OCI-LY3 (cell line): ENCODE measurements around the gene TOX3.

ENCODE experiments used
- H2AFZ ChIP-seq: fragments of 200-600, 300-600 bp; shearing (Covaris generic); 2 replicates; pipeline ENCODE4 v1.6.0; 2014; ENCODE audit warnings: antibody characterized with exemption, low read depth, low read length
- H3K27ac ChIP-seq: fragments of 200-600, 300-600 bp; sonication (generic); 2 replicates; pipeline ENCODE4 v1.5.1; 2014; ENCODE audit warnings: mild to moderate bottlenecking, low read length, moderate library complexity, mixed read lengths
- H3K27me3 ChIP-seq: fragments of 200-600, 300-600 bp; sonication (generic); 2 replicates; pipeline ENCODE4 v1.6.1; 2014; ENCODE audit warnings: low read depth, low read length, mixed read lengths
- H3K36me3 ChIP-seq: fragments of 200-600, 300-600 bp; sonication (generic); replicated peaks from 2 replicates; pipeline ENCODE3; 2014; ENCODE audit warnings: low read depth, low read length, mixed read lengths
- H3K4me1 ChIP-seq: fragments of 300-600, 200-600 bp; sonication (generic); 2 replicates; pipeline ENCODE4 v1.6.1; 2014; ENCODE audit warnings: low read length, mixed read lengths
- H3K4me2 ChIP-seq: fragments of 200-600, 300-600 bp; sonication (generic); 2 replicates; pipeline ENCODE4 v1.6.1; 2014; ENCODE audit warnings: low read length, mixed read lengths
- H3K4me3 ChIP-seq: fragments of 300-600, 200-600 bp; sonication (generic); 2 replicates; pipeline ENCODE4 v1.5.1; 2014; ENCODE audit warnings: antibody characterized with exemption, mild to moderate bottlenecking, low read length, moderate library complexity
- H3K79me2 ChIP-seq: fragments of 300-600, 200-600 bp; shearing (Covaris generic); 2 replicates; pipeline ENCODE4 v1.6.1; 2014; ENCODE audit warnings: mild to moderate bottlenecking, low read length, mixed read lengths
- H3K9ac ChIP-seq: fragments of 300-600, 200-600 bp; shearing (Covaris generic); 2 replicates; pipeline ENCODE4 v1.6.0; 2014; ENCODE audit warnings: mild to moderate bottlenecking, low read length, moderate library complexity
- H3K9me3 ChIP-seq: fragments of 200-600, 300-600 bp; shearing (Covaris generic); 2 replicates; pipeline ENCODE4 v1.6.1; 2014; ENCODE audit warnings: low read length, mixed read lengths; ENCODE audit not compliant: insufficient read depth
- H4K20me1 ChIP-seq: fragments of 200-600, 300-600 bp; sonication (generic); 2 replicates; pipeline ENCODE4 v1.6.1; 2016; ENCODE audit warnings: low read length, mixed read lengths; ENCODE audit not compliant: insufficient read depth
- EZH2phosphoT487 ChIP-seq: fragments of 200-600 bp; shearing (Covaris generic); IDR thresholded peaks from 2 replicates; pipeline ENCODE4 v1.6.1; 2018; ENCODE audit warnings: antibody characterized with exemption, mixed run types, low read depth
- TF ChIP-seq, protein P1 (sequence below): fragments of 200-600, 300-600 bp; sonication (generic); IDR thresholded peaks from 2 replicates; pipeline ENCODE4 v1.5.1; 2014; ENCODE audit warnings: antibody characterized with exemption, low read length, low read depth

The TOX3 gene

DNA sequence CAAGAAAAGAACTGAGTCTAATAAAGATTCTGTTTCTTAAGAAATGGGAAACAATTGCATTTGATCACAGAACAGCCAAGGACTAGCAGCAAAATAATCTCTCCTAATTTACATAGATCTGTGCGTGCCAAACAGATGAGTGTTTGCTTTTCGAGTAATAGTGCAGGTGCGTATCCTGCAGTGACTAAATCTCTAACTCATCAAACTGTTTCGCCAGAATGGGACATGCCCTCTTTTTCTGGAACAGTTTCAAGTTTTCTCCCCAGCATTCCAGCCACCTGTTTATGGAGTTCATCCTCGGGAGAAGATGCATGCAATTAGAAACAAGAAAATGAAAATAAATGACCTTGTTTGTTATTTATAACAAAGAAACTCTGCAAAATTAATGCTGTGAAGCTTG is 5.7 kb upstream of the TOX3 start:
- Histone ChIP-seq H3K9me3 (no peaks in the 10 kb centered on the region), H3K27me3 (no peaks in the 10 kb centered on the region; the same call in 1 of the 2 replicates), H4K20me1 (no peaks in the 10 kb centered on the region), H3K79me2 (no peaks in the 10 kb centered on the region), H3K9ac (no peak overlapping the region), H3K27ac (no peak overlapping the region), H3K4me2 (no peak overlapping the region), H3K4me1 (no peaks in the 10 kb centered on the region), H3K4me3 (no peak overlapping the region), H2AFZ (no peak overlapping the region), H3K36me3 (no peaks in the 10 kb centered on the region)
- TF ChIP-seq, protein P1, sequence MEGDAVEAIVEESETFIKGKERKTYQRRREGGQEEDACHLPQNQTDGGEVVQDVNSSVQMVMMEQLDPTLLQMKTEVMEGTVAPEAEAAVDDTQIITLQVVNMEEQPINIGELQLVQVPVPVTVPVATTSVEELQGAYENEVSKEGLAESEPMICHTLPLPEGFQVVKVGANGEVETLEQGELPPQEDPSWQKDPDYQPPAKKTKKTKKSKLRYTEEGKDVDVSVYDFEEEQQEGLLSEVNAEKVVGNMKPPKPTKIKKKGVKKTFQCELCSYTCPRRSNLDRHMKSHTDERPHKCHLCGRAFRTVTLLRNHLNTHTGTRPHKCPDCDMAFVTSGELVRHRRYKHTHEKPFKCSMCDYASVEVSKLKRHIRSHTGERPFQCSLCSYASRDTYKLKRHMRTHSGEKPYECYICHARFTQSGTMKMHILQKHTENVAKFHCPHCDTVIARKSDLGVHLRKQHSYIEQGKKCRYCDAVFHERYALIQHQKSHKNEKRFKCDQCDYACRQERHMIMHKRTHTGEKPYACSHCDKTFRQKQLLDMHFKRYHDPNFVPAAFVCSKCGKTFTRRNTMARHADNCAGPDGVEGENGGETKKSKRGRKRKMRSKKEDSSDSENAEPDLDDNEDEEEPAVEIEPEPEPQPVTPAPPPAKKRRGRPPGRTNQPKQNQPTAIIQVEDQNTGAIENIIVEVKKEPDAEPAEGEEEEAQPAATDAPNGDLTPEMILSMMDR: no peak
- TF ChIP-seq EZH2phosphoT487: no peak

DNA sequence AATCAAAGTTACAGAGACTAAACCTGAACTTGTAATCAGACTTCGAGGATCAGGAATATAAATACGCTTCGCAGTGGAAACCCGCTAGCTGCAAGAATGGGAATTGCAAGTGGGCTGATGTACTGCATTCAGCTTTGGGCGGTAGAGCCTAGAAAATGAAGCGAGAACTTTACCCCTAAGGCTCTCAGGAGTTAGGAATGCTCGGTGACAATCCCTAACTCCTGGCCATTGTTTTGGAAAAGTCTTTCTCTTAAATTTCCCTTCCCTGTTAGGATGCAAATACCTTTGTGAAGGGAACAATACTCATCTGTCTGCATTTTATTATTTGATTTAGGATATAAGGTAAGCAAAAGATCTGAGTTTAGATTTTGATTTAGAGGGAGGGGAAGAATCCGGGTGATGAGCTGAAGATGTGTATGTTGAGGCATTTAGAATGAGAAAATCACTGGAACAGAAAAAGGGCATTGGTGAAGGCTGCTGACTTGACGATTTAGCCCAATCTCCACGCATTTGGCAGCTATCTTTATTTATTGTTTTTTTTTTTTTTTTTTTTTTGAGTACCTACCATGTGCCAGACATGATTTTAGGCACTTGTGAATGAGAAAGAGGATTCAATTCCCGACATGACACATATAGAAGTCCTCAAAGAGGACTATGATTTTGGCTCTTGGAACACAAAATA is 2.2 kb upstream of the TOX3 start:
- Histone ChIP-seq H3K36me3 (no peaks in the 10 kb centered on the region), H3K9me3 (no peaks in the 10 kb centered on the region), H3K27ac (no peak overlapping the region), H3K4me1 (no peaks in the 10 kb centered on the region), H2AFZ (no peak overlapping the region), H3K4me2 (no peak overlapping the region), H3K9ac (no peak overlapping the region), H3K79me2 (no peaks in the 10 kb centered on the region), H3K27me3 (no peaks in the 10 kb centered on the region), H4K20me1 (no peaks in the 10 kb centered on the region), H3K4me3 (no peak overlapping the region)
- TF ChIP-seq, protein P1: no peak
- TF ChIP-seq EZH2phosphoT487: no peak

DNA sequence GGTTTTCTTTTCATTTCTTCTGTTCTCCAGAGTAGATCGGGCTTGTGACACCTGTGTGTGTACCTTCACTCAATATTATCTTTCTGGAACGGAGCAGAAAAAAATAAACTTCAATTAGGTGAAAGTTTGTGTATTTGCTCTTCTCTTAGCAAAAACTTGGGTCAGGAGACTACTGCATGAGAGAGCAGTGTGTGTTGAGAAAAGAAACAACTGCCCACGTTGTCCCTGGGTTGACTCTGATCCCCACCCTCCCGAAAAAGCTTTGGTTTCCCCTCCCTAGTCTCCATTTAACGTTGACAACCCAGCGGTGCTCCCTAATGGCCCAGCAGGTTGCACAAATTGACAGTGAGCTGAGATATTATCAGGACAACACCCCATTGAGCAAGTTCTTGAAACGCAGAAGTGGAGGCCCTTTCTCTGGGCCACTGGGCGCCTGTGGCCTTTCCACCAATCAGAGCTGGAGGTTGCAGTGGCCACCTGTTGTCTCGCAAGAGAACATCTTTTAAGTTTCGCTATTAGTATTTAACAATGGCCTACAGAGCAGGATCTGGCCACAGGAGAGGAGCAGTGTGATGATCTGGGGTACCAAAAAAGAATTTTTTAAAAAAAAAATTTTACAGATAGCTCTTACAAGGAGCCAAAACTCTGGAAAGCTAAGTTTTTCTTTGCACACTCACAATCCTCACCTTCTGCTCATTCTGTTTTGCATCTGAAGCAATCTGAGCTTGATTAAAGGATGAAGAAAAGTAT is 1.5 kb upstream of the TOX3 start:
- H3K79me2 ChIP-seq: no peaks in the 10 kb centered on the region
- H3K27ac ChIP-seq: no peak overlapping the region
- no peaks in the 10 kb centered on the region for H3K4me1 ChIP-seq
- no peak overlapping the region for H3K4me3 ChIP-seq
- no peak overlapping the region for H2AFZ ChIP-seq
- H3K36me3 ChIP-seq: no peaks in the 10 kb centered on the region
- H4K20me1 ChIP-seq: no peaks in the 10 kb centered on the region
- no peaks in the 10 kb centered on the region for H3K27me3 ChIP-seq
- no peak overlapping the region for H3K4me2 ChIP-seq
- H3K9me3 ChIP-seq: no peaks in the 10 kb centered on the region
- no peak for TF ChIP-seq EZH2phosphoT487
- TF ChIP-seq, protein P1: no peak
- H3K9ac ChIP-seq: no peak overlapping the region

DNA sequence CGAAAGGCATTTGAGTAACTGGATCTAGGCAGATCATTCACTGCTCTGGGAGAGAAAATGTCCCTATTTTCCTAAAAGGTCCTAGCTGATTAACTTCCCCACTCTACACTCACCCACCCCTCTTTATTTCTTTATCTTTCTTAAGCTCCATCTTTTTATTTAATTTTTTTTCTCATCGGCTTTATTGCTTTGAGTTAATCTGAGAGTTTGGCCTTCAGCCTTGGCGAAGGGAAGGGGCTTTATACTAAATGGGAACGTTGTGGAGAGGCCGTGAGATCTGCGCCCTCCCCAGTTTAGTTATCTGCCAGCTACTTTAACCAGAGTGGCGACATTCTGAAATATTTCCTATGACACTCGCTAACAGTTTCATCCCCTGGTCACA is 882 bp upstream of the TOX3 start:
- H2AFZ ChIP-seq: no peak overlapping the region
- H3K4me1 ChIP-seq: no peaks in the 10 kb centered on the region
- H3K27me3 ChIP-seq: no peaks in the 10 kb centered on the region
- no peaks in the 10 kb centered on the region for H3K36me3 ChIP-seq
- no peak overlapping the region for H3K27ac ChIP-seq
- TF ChIP-seq, protein P1: no peak
- H3K4me2 ChIP-seq: no peak overlapping the region
- H3K4me3 ChIP-seq: no peak overlapping the region
- no peaks in the 10 kb centered on the region for H4K20me1 ChIP-seq
- H3K9ac ChIP-seq: no peak overlapping the region
- no peaks in the 10 kb centered on the region for H3K9me3 ChIP-seq
- no peaks in the 10 kb centered on the region for H3K79me2 ChIP-seq
